ENCODE results near the gene PNMA1. TPM values are rescaled to one million over a fixed set of nuclear protein-coding genes. Genes with fewer than 3 reads are reported as not detected.
A peak's percentile ranks its signal among the peaks of the same experiment; 100 is the strongest.

Gene PNMA1
- total and polyA plus RNA-seq, 7 donors, result 11.4 to 63.1 (median 33.5) TPM

- Histone ChIP-seq H3K27ac (peak overlapping the region; percentile 90 to 99 (median 93)), H3K36me3 (peaks cover 11 to 60% (median 34%) of the 10 kb centered on the region in 4 donors), H3K4me3 (peak overlapping the region; percentile 20 to 45 (median 35)), H3K9me3 (no peaks in the 10 kb centered on the region), H3K4me1 (peaks cover 0 to 65% (median 48%) of the 10 kb centered on the region in 4 donors), H3K27me3 (no peaks in the 10 kb centered on the region)
- 85 to 86% methylated on average over 55 of the region's 55 CpGs for WGBS, 2 donors
- intact Hi-C loops (cut with DNase I), result no loop called here
- peak; percentile 89 for DNase-seq
- TF ChIP-seq CTCF (IDR thresholded peaks at IDR 0.05) (no peak), POLR2AphosphoS5 (IDR thresholded peaks at IDR 0.05) (peak; percentile 50 to 72 (median 58))
Observed at GRCh38 chr14:73718418-73719251, 4.5 kb upstream of the PNMA1 start.

- Histone ChIP-seq H3K4me1 (peaks cover 0 to 57% (median 43%) of the 10 kb centered on the region in 4 donors), H3K9me3 (no peaks in the 10 kb centered on the region), H3K27ac (peak overlapping the region; percentile 90 to 99 (median 93)), H3K36me3 (peaks cover 11 to 53% (median 30%) of the 10 kb centered on the region in 4 donors), H3K27me3 (no peaks in the 10 kb centered on the region), H3K4me3 (peak overlapping the region; percentile 4 to 45 (median 35))
- intact Hi-C loops (cut with DNase I), result no loop called here
- no peak for TF ChIP-seq CTCF (IDR thresholded peaks at IDR 0.05)
- TF ChIP-seq POLR2AphosphoS5 (IDR thresholded peaks at IDR 0.05), result peak; percentile 11 to 66 (median 58)
- DNase-seq, result peak; percentile 92
- WGBS, 2 donors, result 85 to 86% methylated on average over 20 of the region's 20 CpGs
Observed at GRCh38 chr14:73717711-73718417, 3.7 kb upstream of the PNMA1 start.

DNA sequence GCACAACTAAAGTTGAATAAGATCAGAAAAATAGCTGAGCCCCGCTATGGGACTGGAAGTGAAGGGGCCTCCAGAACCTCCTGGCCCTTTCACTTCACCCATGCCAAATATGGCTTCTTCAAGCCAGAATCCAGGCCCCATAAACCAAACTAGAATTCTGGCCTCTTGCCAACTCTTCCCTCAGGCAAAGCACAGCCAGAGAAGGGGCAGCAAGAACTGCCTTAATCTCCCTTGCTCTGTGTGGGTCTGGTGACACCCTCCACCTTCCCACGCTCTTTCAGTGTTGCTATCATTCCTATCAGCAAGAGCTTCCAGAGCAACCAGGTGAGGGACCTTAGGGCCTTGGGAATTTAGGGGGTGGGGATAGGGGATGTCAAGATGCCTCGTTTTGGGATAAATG, 3.1 kb upstream of the PNMA1 start:
- Histone ChIP-seq H3K9me3 (no peaks in the 10 kb centered on the region), H3K27ac (peak overlapping the region; percentile 90 to 99 (median 93)), H3K36me3 (peaks cover 6 to 47% (median 24%) of the 10 kb centered on the region in 4 donors), H3K27me3 (no peaks in the 10 kb centered on the region), H3K4me1 (peaks cover 0 to 59% (median 43%) of the 10 kb centered on the region in 4 donors), H3K4me3 (peak overlapping the region in 2 of 4 donors; percentile 32 to 45)
- no peak for TF ChIP-seq EP300 (IDR thresholded peaks at IDR 0.05)
- peak; percentile 13 to 59 (median 47) for TF ChIP-seq POLR2AphosphoS5 (IDR thresholded peaks at IDR 0.05)
- WGBS, 2 donors, result 82 to 94% methylated on average over 3 of the region's 3 CpGs
- DNase-seq, result no peak
- intact Hi-C loops (cut with DNase I), result no loop called here

DNA sequence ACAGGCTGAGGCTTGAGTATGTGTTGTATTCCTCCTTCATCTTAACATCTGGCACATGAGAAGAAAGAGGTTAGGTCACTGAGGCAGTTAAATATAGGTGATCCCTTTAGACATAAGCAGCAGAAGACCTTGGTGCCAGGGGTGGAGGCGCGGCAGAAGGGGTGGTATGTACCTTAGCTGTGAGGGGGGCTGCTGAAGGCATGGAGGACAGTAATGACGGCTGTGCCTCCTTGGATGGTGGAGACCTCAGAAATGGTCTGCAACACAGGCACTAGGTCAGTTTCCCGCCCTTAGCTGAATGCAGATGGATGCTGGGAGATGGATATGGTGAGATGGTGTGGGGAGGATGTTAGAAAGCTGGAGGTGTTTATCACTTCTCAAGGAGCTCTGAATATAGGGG, 1.5 kb upstream of the PNMA1 start:
- no peak for DNase-seq
- Histone ChIP-seq H3K27me3 (no peaks in the 10 kb centered on the region), H3K4me1 (peaks cover 0 to 75% (median 54%) of the 10 kb centered on the region in 4 donors), H3K36me3 (peaks cover 0 to 31% (median 10%) of the 10 kb centered on the region in 4 donors), H3K27ac (peak overlapping the region; percentile 17 to 99 (median 93)), H3K4me3 (no peak overlapping the region), H3K9me3 (no peaks in the 10 kb centered on the region)
- TF ChIP-seq POLR2A (IDR thresholded peaks at IDR 0.05) (no peak), POLR2AphosphoS5 (IDR thresholded peaks at IDR 0.05) (no peak), EP300 (IDR thresholded peaks at IDR 0.05) (no peak), CTCF (IDR thresholded peaks at IDR 0.05) (no peak)
- intact Hi-C loops (cut with DNase I), result no loop called here
- WGBS, 2 donors, result 95 to 96% methylated on average over 4 of the region's 4 CpGs

- DNase-seq, result no peak
- H3K27ac ChIP-seq, result peak overlapping the region; percentile 90 to 99 (median 95)
- TF ChIP-seq EP300 (IDR thresholded peaks at IDR 0.05) (no peak), POLR2A (IDR thresholded peaks at IDR 0.05) (no peak), CTCF (IDR thresholded peaks at IDR 0.05) (no peak)
- H3K36me3 ChIP-seq, result peaks cover 0 to 21% (median under 1%) of the 10 kb centered on the region in 4 donors
- 53 to 57% methylated on average over 7 of the region's 7 CpGs for WGBS, 2 donors
- intact Hi-C loops (cut with DNase I), result loop anchor here (5.0 kb wide), 2 partner anchors 72 to 173 kb away; partner anchors contain the start of genes DNAL1 and ZNF410
- peak overlapping the region in 3 of 4 donors; percentile 75 to 94 (median 85) for H3K4me3 ChIP-seq
- H3K27me3 ChIP-seq, result no peaks in the 10 kb centered on the region
- H3K9me3 ChIP-seq, result no peaks in the 10 kb centered on the region
- H3K4me1 ChIP-seq, result peaks cover 0 to 69% (median 55%) of the 10 kb centered on the region in 4 donors
Observed at GRCh38 chr14:73714656-73715081, 485 bp upstream of the PNMA1 start.
